ENCODE data around the gene PGM3. TPM values are rescaled to one million over a fixed set of nuclear protein-coding genes. Genes with fewer than 3 reads are reported as not detected.
"Not testable (repeated sequence)": the region's sequence is repeated elsewhere in the genome, so short reads cannot be mapped to it uniquely, and the experiment has no call there.

Gene PGM3
- total RNA-seq, 1 experiment from 2014 or later = 117 TPM

DNA sequence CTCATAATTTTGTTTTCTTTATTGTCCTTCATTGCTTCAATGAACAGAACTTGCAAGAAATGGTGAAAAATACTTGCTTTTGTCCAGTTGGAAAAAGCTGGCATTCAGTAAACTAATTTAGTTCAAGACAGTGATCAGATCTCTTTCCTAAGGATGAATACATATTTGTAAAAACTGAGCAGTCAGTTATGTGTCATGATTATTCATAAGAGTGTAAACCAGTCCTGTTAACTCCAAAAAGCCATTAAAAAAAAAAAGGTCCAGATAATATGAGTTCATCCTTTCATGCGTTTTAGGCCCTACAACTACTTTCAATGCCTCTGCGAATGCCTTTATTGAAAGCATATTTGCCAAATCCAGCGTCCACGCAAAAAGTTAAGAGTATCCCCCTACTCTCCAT, 609 bp downstream of the PGM3 start:
- TSS peak; percentile 47 for BruUV-seq (replicated peaks)
- peaks cover 19% of the 10 kb centered on the region for H3K36me3 Mint-ChIP-seq (ENCODE audit: insufficient read depth, unreplicated experiment)
- no peaks in the 10 kb centered on the region for H3K27me3 Mint-ChIP-seq (ENCODE audit: insufficient read depth, unreplicated experiment)
- H3K9me3 Mint-ChIP-seq (ENCODE audit: unreplicated experiment) = no peaks in the 10 kb centered on the region
- H3K4me1 Mint-ChIP-seq (ENCODE audit: insufficient read depth, unreplicated experiment) = no peaks in the 10 kb centered on the region
- intact Hi-C loops (cut with micrococcal nuclease) = loop anchor here (5.0 kb wide), 1 partner anchor 945 kb away; the partner anchor contains the start of gene IBTK
- H3K27ac Mint-ChIP-seq (ENCODE audit: low read depth, unreplicated experiment) = peak overlapping the region; percentile 90
- ChIA-PET CTCF (interaction anchor here (0.6 to 10.2 kb wide), 2 partner anchors 126 to 1295 kb away, joined by 3 to 88 read pairs; partner anchors contain the start of genes DOP1A and UBE3D), POLR2A (interaction anchor here (0.8 to 5.1 kb wide), 2 partner anchors 10 to 32 kb away, joined by 3 to 42 read pairs; no protein-coding TSS in a partner anchor)
- DNase-seq (ENCODE audit: unreplicated experiment) = peak; percentile 16
- TF ChIP-seq, protein P1, sequence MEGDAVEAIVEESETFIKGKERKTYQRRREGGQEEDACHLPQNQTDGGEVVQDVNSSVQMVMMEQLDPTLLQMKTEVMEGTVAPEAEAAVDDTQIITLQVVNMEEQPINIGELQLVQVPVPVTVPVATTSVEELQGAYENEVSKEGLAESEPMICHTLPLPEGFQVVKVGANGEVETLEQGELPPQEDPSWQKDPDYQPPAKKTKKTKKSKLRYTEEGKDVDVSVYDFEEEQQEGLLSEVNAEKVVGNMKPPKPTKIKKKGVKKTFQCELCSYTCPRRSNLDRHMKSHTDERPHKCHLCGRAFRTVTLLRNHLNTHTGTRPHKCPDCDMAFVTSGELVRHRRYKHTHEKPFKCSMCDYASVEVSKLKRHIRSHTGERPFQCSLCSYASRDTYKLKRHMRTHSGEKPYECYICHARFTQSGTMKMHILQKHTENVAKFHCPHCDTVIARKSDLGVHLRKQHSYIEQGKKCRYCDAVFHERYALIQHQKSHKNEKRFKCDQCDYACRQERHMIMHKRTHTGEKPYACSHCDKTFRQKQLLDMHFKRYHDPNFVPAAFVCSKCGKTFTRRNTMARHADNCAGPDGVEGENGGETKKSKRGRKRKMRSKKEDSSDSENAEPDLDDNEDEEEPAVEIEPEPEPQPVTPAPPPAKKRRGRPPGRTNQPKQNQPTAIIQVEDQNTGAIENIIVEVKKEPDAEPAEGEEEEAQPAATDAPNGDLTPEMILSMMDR (IDR thresholded peaks at IDR 0.05; ENCODE audit: unreplicated experiment) = no peak
- peak overlapping the region; percentile 88 for H3K4me3 Mint-ChIP-seq (ENCODE audit: unreplicated experiment)

GRCh38 chr6:83191974-83192373, 1.1 kb downstream of the PGM3 start:
- BruUV-seq (replicated peaks); DNase-seq (ENCODE audit: unreplicated experiment); H3K27me3 Mint-ChIP-seq (ENCODE audit: insufficient read depth, unreplicated experiment); H3K9me3 Mint-ChIP-seq (ENCODE audit: unreplicated experiment); H3K4me1 Mint-ChIP-seq (ENCODE audit: insufficient read depth, unreplicated experiment): not testable (repeated sequence)
- H3K36me3 Mint-ChIP-seq (ENCODE audit: insufficient read depth, unreplicated experiment) = peaks cover 22% of the 10 kb centered on the region
- intact Hi-C loops (cut with micrococcal nuclease) = loop anchor here (5.0 kb wide), 1 partner anchor 945 kb away; the partner anchor contains the start of gene IBTK
- ChIA-PET POLR2A (interaction anchor here (0.8 to 5.1 kb wide), 3 partner anchors 9 to 124 kb away, joined by 3 to 42 read pairs (median 4); partner anchors contain the start of gene DOP1A), CTCF (interaction anchor here (0.6 to 10.2 kb wide), 3 partner anchors 120 to 1294 kb away, joined by 3 to 88 read pairs (median 3); partner anchors contain the start of genes DOP1A and UBE3D)
- H3K4me3 Mint-ChIP-seq (ENCODE audit: unreplicated experiment) = peak overlapping the region; percentile 88
- H3K27ac Mint-ChIP-seq (ENCODE audit: low read depth, unreplicated experiment) = peak overlapping the region; percentile 90

DNA sequence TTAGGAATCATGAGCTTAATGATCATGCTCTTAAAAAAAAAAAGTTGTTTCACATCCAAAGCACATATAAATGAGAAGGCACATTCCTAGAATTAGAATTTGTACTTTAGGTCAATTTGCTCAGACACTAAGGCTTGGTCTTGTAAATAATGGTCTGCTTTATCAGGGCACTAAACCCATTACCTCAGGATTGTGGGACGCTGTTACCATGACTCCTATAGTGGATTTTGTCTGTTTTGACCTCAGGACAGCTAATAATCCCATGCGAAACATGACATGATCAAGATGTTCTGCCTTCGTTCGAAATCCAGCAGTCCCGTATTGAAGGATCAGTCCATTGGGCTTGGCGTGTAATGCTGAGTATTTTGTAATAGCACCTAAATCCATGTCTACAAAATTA, 2.4 kb downstream of the PGM3 start:
- CTCF ChIA-PET = interaction anchor here (1.1 to 10.2 kb wide), 3 partner anchors 16 to 124 kb away, joined by 3 to 88 read pairs (median 59); partner anchors contain the start of genes DOP1A and UBE3D
- intact Hi-C loops (cut with micrococcal nuclease) = loop anchor here (5.0 kb wide), 1 partner anchor 943 kb away; the partner anchor contains the start of gene IBTK

DNA sequence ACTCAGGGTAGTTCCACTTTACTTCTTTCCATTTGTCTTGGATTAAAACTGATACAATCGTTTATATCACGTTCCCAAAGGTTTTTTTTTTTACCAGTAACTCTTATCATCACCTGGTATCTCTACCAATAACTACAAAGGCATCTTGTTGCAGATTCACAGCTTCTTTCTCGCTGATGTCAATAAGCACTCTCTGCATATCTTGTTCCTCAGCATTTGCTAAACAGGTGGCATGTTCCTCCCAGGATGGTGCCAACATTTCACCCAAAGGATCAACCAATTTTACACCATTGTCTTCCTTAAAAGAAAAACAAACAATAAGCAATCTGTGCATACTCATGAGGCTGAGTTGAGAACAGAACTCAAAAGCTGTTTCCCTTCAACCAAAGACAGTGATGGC, 4.6 kb downstream of the PGM3 start:
- Mint-ChIP-seq H3K4me3 (ENCODE audit: unreplicated experiment) (no peak overlapping the region), H3K36me3 (ENCODE audit: insufficient read depth, unreplicated experiment) (peaks cover 35% of the 10 kb centered on the region), H3K27ac (ENCODE audit: low read depth, unreplicated experiment) (no peak overlapping the region), H3K9me3 (ENCODE audit: unreplicated experiment) (no peaks in the 10 kb centered on the region), H3K27me3 (ENCODE audit: insufficient read depth, unreplicated experiment) (no peaks in the 10 kb centered on the region), H3K4me1 (ENCODE audit: insufficient read depth, unreplicated experiment) (peaks cover 17% of the 10 kb centered on the region)
- no TSS peak for BruUV-seq (replicated peaks)
- ChIA-PET POLR2A (interaction anchor here (0.6 kb wide), 1 partner anchor 8 kb away, joined by 3 read pairs; no protein-coding TSS in a partner anchor), CTCF (interaction anchor here (0.5 to 10.2 kb wide), 9 partner anchors 10 to 918 kb away, joined by 3 to 88 read pairs (median 4); partner anchors contain the start of genes DOP1A, PRSS35 and UBE3D)
- TF ChIP-seq, protein P1 (IDR thresholded peaks at IDR 0.05; ENCODE audit: unreplicated experiment) = no peak
- intact Hi-C loops (cut with micrococcal nuclease) = no loop called here
- no peak for DNase-seq (ENCODE audit: unreplicated experiment)

More for the DNA sequence above, 2.4 kb downstream of the PGM3 start:
- H3K27me3 Mint-ChIP-seq (ENCODE audit: insufficient read depth, unreplicated experiment) = no peaks in the 10 kb centered on the region
- H3K27ac Mint-ChIP-seq (ENCODE audit: low read depth, unreplicated experiment) = no peak overlapping the region
- BruUV-seq (replicated peaks) = no TSS peak
- H3K4me1 Mint-ChIP-seq (ENCODE audit: insufficient read depth, unreplicated experiment) = no peaks in the 10 kb centered on the region
- no peaks in the 10 kb centered on the region for H3K9me3 Mint-ChIP-seq (ENCODE audit: unreplicated experiment)
- no peak overlapping the region for H3K4me3 Mint-ChIP-seq (ENCODE audit: unreplicated experiment)
- TF ChIP-seq, protein P1 (IDR thresholded peaks at IDR 0.05; ENCODE audit: unreplicated experiment) = no peak
- DNase-seq (ENCODE audit: unreplicated experiment) = no peak
- POLR2A ChIA-PET = interaction anchor here (1.0 to 5.1 kb wide), 3 partner anchors 8 to 125 kb away, joined by 4 to 42 read pairs (median 5); partner anchors contain the start of gene UBE3D
- H3K36me3 Mint-ChIP-seq (ENCODE audit: insufficient read depth, unreplicated experiment) = peaks cover 19% of the 10 kb centered on the region
